ENCODE measurements around the gene CLEC3A.

- TF ChIP-seq CTCF (IDR thresholded peaks at IDR 0.05) (no peak), REST (IDR thresholded peaks at IDR 0.05; ENCODE audit: insufficient read depth in 1 of 2, low read depth in 2 of 2, low read length in 1 of 2) (no peak)
Measured at GRCh38 chr16:77986011-77986740, 36.2 kb upstream of the CLEC3A start.

All from Panc1 (cell line).